Kidney capillary endothelial cell (primary cell): ENCODE results near the gene ASS1.

Experiments
- DNase-seq: peaks from one replicate; pipeline ENCODE4 v3.0.0-alpha.2; 2018; ENCODE audit warnings: low spot score

ASS1 gene

DNA sequence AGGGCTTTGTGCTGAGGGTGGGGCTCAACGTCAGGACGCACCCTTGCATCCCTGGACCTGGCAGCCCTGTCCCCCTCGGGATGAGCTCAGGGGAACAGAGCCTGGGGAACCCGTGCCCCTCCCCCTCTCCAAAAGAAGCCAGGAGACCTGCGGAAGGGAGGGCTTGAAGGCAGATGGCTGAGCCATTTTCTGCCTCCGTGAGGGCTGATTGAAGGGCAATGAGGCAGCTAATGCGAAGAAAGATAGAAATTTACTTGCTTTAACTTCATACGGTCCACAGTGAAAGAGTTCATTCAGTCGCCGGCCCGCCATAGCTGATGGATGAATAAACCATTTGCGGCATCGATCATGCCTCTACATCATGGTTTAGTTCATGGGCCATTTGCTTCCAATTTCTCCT, 28.8 kb downstream of the ASS1 start:
- no peak for DNase-seq

DNA sequence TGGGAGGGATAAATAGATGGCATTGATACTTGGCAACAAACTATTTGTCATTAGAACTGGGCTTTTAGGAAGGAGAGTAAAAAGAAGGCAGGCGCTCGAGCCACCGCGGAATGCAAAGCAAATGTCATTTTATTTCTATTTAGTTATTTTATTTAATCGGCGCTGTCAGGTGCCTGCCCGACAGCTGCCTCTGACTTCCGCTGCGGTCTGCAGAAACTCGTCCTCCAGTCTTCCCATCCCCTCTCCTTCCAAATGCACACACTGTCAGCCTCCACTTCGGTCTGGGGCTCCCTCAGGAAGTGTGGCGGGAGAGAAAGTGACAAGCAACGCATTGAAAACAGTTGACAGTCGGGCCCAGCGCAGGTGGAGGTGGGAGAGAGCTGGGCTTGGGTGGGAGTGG, 29.3 kb downstream of the ASS1 start:
- no peak for DNase-seq

DNA sequence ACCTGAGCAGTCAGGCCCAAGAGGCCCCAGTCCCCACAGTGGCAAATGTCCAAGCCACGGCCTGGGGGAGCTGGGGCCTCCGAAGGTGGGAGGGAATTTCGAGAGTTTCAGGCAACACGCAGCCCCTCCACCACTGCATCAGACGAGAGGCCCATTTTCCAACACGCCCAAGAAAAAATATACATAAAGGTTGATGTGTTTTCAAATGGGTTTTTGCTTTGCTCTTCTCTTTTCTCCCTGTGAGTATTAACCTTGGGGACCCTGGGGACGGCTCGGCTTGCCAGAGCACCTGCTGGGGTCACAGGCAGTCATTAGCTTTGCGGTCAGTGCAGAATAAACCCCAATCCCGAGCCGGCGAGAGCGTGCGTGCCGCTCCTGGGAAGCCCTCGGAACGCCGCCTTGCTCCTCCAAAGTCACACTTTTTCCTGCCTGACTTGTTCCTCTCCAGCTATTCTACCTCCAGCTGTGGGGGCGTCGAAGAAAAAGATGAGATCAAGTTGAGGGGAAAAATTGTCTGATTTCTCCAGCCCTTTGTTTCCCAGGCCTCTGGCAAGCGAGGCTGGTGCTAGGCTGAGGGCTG, 31.5 kb downstream of the ASS1 start:
- no peak for DNase-seq

DNA sequence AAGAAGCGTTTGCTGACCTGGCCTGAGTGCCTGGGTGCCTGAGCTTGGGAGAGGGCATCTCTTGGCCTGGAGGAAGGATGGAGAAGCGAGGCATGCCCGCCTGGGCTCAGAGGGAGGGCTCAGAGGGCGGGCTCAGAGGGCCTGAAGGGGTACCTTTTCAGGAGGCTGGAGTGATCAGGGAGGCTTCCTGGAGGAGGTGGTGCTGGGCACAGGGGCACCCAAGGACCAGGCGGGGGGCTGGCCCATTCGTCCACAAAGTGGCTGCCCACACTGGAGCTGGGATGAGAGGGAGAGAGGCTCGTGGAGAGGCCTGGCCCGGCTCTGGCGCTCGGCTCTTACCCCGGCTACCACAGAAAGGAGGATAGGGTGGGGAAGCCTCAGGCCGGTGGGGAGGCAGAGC, 32.8 kb downstream of the ASS1 start:
- DNase-seq: no peak

DNA sequence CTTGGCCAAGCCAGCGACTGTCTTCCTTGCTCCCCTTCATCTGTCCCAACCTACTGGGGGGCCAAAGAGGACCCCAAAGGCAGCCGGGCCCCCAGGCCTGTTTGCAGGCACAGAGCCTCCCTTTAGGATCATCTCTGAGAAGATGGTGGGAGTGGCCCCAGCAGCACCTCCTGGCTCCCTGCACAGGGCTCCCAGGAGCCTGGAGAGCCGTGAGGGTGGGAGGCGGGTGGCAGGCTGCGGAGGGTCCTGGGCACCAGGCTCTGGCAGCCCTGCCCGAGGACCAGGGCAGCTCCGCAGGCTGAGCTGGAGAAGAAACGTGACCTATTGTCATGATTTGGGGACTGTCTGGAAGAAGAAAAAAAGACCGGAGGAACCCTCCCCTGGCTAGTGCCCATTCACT, 33.4 kb downstream of the ASS1 start:
- no peak for DNase-seq

DNA sequence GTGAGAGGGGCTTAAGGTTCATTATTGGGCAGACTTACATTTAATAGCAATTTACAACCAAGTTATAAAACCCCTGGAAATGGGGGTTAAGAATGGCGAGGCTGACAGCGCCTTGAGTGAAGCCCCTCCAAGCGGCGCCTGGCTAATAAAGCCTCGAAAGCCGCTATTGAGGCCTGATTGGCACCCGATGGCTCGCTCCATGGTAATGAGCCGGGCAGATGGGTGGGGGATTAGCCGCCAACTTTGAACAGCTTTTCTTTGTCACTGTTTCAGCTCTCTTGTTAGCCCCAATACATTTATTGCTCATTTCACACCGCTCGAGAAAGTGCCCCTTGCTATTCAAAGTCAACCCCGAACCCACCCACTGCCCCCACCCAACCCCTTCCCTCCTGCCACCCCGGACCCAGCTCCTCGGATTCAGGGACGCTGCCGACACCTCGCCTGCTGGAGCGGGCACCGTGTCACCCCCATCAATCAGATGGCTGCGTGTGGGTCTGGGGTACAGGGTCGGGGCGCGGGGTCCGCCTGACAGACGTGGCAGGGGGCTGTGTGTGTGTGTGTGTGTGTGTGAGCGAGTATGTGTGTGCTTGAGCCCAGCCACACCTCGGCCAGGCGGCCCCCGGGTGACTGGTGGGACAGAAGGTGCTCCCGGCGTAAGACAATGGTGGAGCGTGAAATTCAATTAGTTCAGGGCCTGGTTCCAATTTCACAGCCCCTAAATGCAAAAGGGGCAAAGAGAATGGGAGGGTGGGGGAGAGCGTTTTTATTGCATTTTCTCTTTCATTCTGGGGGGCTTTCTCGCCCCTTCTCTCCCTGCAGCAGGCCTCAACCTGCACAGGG, 34.2 kb downstream of the ASS1 start:
- no peak for DNase-seq

DNA sequence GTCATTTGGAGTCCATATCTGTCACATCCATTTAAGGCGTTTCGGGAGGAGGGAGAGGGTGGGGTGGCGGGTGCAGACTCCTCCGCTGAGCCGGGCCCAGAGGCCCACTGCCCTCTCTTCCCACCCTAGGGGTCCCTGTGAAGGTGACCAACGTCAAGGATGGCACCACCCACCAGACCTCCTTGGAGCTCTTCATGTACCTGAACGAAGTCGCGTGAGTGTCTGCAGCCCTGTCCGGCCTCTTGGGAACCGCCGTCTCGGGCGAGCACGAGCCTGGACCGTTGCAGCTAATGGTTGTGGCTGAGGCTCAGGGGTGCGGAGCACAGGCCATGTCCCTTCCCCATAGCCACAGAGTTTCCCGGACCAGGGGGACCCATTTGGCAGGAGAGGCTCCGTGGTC, 34.8 kb downstream of the ASS1 start:
- no peak for DNase-seq

DNA sequence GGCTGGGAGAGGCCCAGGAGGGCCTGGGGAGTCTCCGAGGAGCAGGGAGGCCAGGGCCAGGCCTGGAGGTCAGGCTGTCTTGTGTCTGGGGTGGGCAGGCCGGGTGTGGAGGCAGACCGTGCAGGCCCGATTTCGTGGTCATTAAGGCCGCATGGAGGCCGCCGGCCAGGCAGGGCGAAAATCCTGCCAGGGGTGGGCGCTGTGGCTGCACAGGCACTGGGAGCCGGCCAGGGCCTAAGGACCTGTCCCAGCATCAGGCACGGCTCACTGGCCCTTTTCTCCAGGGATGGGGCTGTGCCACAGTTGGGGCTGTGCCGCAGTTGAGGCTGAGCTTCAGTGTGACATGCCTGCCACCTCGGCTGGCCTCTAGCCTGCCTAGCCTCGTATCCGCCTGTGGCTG, 35.9 kb downstream of the ASS1 start:
- DNase-seq: peak; percentile 1

DNA sequence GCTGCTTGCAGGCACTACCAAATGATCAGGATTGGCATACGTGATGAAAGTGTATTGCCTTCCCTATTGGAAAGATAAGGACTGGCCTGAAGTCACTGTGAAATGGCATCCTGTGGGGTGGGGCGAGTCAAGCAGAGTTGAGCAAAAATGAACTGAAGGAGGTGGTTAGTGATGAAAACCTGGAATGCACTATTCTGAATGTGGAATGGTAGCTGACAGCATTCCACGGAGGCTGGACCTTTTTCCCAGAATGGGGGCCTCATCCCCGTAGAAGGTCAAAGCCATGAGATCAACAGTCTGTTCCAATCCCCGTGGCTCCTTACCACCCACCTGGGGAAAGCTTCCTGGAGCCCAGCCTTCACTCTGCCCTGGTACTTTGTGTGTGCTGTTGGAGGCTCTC, 37.7 kb downstream of the ASS1 start:
- DNase-seq: no peak

DNA sequence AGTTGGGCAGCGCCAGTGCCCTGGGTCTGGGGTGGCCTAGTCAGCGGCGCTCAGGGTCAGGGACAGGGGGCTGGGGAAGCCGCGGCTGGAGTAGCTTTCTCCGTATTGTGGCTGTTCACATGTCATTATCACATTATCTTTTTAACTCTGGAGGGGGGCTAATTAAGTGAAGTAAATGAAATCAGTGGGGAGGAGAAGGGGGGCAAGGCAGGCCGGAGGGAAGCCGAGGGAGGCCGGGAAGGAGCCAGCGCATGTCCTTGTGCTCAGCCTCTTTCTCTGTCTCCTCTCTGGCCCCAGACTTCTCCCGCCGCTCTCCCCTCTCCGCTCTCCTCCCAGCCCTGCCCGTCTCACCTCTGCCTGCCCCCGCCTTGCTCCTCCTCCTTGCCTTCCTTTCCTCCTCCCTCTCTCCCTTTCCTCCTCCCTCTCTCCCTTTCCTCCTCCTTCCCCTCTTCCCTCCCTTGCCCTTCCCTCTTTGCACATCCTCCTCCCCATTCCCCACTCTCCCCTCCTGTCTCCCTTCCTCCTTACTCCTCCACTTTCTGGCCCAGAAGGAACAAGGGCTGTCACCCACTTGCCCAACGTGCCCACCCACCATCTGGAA, 38.7 kb downstream of the ASS1 start:
- DNase-seq: no peak

DNA sequence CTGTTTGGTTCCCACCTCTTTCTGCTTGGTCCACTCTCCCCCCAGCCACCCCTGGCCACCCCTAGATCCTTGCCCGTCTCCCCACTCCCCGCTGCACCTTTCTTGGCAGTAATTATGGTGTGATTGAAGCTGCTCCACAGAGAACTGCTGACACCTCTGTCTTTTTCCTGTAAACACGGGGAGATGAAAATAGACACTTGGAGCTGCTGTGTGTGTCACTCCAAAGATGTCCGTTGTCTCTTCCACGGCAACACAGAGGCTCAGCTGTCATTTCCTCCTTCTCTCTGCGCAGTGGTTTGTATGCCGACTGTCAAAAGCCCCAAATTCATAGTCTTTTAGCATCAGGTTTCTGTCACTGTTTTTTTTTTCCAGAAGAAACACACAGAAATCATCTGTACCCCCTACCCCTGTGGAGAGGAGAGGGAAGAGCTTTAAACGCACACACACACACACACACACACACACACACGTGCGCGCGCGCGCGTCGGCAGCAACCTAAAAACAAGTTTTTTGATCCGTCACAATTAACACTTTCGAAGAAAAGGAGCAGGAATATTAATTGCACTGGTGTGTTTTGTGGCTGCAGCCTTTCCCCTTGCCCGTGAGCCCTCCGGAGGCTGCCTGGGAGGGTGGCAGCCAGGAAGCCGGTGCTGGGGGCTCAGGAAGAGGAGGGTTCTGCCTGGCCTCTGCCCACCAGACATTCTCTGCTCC, 39.8 kb downstream of the ASS1 start:
- no peak for DNase-seq

DNA sequence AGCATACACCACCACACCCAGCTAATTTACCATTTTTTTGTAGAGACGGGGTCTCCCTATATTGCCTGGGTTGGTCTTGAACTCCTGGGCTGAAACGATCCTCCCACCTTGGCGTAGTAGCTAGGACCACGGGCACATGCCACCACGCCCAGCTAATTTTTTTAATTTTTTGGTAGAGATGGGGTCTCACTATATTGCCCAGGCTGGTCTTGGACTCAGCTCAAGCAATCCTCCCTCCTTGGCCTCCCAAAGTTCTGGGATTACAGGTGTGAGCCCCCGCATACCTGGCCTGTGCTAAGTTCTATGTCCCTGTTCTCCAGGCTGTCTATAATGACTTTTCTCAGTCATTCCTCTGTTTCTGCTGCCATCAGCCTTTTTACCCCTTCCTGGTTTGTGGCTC, 41.3 kb downstream of the ASS1 start:
- no peak for DNase-seq

DNA sequence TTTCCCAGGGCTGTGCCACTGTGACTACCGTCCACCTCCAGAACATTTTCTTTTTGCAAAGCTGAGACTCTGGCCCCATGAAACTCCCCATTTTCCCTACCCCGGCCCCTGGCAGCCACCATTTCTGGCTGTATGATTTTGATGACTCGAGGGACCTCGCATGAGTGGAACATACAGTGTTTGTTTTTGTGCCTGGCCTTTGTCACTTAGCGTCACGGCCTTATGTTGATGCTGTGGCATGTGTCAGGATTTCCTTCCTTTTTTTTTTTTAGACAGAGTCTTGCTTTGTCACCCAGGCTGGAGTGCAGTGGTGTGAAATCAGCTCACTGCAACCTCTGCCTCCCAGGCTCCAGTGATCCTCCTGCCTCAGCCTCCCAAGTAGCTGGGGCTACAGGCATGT, 42.7 kb downstream of the ASS1 start:
- no peak for DNase-seq

DNA sequence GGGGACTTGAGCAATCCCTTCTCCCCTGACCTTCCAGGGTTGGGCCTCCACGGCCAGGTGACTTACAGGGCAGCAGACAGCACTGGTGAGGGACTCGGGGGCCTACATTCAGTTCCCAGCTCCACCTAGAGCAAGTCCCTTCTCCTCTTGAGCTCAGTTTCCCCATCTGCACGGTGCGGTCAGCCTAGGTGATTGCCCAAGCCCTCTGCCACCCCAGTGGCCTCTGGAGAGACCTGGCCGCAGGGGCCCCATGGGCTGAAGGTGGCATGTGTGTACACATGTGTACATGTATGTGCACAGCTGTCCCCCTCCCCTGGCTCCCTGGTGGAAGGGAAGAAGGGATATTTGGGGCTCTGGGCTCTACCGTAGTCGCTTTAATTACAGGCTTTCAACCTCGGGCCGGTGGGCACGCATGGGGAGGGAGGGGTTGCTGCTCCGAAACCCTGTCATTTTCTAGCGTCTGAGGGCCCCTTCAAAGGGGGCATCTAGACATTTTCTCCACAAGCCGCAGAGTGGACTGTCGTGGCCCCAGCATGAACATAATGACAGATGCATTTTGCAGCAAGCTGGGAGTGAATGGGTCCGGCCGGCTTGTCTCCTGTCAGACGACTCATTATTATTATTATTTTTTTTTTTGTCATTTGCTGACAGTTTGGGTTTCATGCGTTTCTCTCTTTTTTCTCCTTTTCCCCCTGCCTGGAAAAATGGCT, 44.0 kb downstream of the ASS1 start:
- DNase-seq: no peak

DNA sequence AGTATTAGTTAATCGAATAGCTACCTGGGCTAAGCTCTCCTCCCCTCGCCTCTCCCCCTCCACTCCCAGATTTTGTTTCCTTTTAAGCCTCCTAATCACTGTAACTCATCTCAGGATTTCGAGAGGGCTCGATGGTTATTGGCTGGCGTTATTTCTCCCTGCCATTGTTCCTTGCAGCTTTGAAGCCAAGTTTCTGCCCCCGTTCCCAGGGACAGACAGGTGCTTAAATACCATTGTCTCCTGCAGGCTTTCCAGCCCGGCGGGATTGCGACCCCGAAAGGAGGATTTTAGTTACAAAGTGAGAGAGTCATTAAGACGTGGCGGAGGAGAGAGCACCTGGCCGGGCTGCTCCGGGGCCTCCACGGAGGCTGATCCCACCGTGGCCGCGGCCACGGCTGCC, 46.2 kb downstream of the ASS1 start:
- DNase-seq: no peak

DNA sequence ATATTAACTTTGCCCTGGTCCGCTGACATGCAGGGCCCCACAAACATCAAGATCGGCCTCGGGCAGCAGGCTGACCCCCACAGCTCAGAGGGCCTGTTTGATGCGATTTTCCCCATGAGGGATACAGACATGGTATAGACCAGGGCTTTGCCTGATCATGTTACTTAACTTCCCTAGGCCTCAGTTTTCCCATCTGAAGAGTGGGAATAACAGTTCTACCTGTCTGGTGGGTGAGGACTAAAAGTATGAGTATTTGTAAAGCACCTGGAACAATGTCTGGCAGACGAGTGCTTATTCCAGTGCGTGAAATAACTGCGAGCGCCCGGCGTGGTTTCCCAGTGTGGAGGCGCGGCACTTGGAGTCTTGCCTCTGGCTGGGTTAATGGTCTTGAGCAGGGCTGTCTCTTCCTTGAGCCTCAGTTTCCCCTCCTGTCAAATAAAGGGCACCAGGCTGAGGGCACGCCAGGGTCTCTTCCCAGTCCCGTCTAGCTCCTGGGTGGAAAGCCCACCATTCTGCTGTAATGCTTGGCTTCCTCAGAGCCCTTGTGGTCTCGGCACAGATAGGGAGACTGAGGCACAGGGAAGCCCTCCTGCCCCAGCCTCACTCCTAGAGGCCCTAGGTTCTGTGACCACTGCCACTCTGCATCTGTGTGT, 47.2 kb downstream of the ASS1 start:
- DNase-seq: no peak

DNA sequence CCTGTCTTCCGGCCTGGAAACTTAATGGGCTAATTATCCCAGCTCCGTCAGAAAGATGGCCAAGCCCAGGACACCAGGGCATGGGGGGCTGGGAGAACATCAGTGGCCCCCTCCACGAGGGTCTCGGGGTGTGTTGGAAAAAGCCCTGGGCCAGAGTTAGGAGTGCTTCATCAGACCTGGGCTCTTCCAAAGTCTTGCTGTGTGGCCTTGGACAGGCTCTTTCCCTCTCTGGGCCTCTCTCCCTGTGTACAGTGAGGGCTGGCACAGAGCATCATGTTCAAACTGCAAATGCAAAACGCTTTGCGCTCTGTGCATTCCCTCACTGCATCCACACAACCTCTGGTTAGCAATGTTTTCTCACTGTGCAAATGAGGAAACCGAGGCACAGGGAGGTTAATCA, 48.3 kb downstream of the ASS1 start:
- DNase-seq: no peak

DNA sequence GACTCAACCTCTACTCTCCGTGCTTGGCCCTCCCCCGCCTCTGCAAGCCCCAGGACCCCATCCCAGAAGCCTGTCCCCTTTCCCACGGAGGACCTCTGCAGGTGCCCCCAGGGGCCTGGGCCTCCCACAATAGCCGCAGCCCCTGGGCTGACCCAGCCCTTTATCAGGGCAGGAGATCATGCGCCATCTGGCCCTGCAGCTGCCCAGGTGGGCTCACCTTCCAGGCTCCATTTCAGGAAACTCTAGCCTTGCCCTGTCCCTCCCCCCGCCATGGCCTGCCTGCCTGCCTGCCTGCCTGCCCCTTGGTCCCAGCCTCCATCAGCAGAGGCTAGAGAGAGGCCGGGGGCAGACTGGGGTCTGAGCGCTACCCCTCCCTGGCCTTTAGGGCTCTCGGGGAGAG, 48.7 kb downstream of the ASS1 start:
- DNase-seq: no peak

DNA sequence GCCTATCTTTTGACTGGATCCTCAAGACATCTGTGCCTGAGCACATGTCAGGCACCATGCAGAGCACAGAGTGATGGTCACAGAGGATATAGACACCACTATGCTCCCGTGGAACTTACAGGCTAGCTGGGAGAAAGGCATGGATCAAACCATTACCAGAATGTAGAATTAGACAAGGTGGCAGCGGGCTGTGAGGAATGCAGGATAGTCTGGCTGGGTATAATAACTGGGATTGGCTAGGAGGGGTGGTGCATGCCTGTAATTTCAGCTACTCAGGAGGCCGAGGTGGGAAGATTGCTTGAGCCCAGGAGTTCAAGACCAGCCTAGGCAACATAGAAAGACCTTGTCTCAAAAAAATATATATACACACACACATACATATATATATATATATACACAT, 50.3 kb downstream of the ASS1 start:
- DNase-seq: no peak

DNA sequence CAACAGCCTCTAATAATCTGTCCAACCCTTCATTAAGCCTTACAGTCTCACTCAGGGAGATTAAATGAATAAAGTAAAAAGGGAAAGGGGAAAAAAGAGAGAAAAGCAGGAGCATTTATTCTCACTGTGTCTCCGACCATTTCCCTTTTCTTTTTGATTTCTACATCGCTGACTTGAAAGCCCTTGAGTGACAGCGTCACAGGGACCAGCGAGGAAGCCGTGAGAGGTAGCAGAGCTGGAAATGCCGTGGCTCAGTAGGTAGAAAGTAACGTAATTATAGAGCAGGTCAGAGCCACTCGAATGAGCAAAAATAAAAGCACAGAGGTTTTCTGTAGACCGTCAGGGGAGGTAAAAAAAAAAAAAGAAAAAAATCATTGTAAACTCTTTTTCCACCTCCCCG, 52.4 kb downstream of the ASS1 start:
- DNase-seq: no peak

DNA sequence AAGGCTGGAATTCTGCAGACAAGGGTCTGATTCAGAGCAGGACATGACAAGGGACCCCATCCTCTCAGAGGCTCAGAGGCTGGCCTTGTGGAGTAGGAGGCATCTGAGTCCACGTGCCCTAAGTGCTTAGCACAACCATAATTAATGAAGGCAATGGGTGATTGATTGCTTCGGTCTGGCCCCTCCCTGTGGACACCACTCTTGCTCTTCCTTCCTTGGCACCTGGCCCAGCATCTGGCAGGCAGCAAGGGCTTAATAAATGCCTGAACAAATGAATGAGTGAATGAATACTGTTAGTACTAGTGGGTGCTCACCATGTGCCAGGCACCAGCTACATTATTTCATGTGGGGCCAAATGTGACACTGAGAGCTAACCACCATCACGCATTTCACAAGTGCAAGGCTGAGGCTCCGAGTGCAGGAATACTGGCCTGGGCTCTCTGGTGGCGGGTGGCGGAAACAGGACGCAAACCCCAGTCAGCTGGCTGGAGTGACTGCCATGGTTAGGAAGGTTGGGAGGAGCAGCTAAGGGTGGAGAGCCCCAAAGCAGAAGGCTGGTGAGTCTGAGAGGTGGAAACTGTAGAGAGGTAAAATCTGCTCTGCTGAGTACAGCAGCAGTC, 53.6 kb downstream of the ASS1 start:
- DNase-seq: no peak
